ENCODE measurements around the gene KIAA0319L. TPM values are rescaled to one million over a fixed set of nuclear protein-coding genes. Genes with fewer than 3 reads are reported as not detected.

The KIAA0319L gene
- total RNA-seq, 4 donors from 2014 or later: 33.4 to 60.9 (median 44.9) TPM

GRCh38 chr1:35556484-35557117 is 602 bp downstream of the KIAA0319L start:
- no peak for DNase-seq (ENCODE audit: low spot score in 2 of 2)
- intact Hi-C loops (cut with DNase I; ENCODE audit: low total_unique reads): no loop called here
- 2 to 4% methylated on average over 12 to 13 of the region's 17 CpGs for WGBS, 2 donors
- no peak for TF ChIP-seq CTCF (IDR thresholded peaks at IDR 0.05)
- no peak for TF ChIP-seq POLR2A (IDR thresholded peaks at IDR 0.05)
- H3K4me3 ChIP-seq (ENCODE audit: low read depth, poor library complexity, severe bottlenecking): peak overlapping the region; percentile 83

GRCh38 chr1:35555601-35556477 is 1.4 kb downstream of the KIAA0319L start:
- H3K4me3 ChIP-seq (ENCODE audit: low read depth, poor library complexity, severe bottlenecking): no peak overlapping the region
- intact Hi-C loops (cut with DNase I; ENCODE audit: low total_unique reads): no loop called here
- DNase-seq (ENCODE audit: low spot score in 2 of 2): no peak
- TF ChIP-seq CTCF (IDR thresholded peaks at IDR 0.05) (no peak), POLR2A (IDR thresholded peaks at IDR 0.05) (no peak)
- 35 to 46% methylated on average over 10 of the region's 10 CpGs for WGBS, 2 donors

GRCh38 chr1:35555212-35555584 is 2.0 kb downstream of the KIAA0319L start:
- no peak for TF ChIP-seq CTCF (IDR thresholded peaks at IDR 0.05)
- TF ChIP-seq POLR2A (IDR thresholded peaks at IDR 0.05): no peak
- WGBS, 2 donors: 41 to 47% methylated on average over 4 of the region's 4 CpGs
- intact Hi-C loops (cut with DNase I; ENCODE audit: low total_unique reads): no loop called here
- no peak overlapping the region for H3K4me3 ChIP-seq (ENCODE audit: low read depth, poor library complexity, severe bottlenecking)
- DNase-seq (ENCODE audit: low spot score in 2 of 2): no peak

- no peak overlapping the region for H3K4me3 ChIP-seq (ENCODE audit: low read depth, poor library complexity, severe bottlenecking)
- 32 to 42% methylated on average over 7 of the region's 7 CpGs for WGBS, 2 donors
- no peak for TF ChIP-seq CTCF (IDR thresholded peaks at IDR 0.05)
- TF ChIP-seq POLR2A (IDR thresholded peaks at IDR 0.05): no peak
- DNase-seq (ENCODE audit: low spot score in 2 of 2): no peak
- intact Hi-C loops (cut with DNase I; ENCODE audit: low total_unique reads): loop anchor here (5.0 kb wide), 1 partner anchor 838 kb away; no protein-coding TSS in a partner anchor
These were observed 2.7 kb downstream of the KIAA0319L start for GRCh38 chr1:35554266-35555211.

GRCh38 chr1:35553851-35554250 is 3.4 kb downstream of the KIAA0319L start:
- WGBS, 2 donors: 50 to 60% methylated on average over 2 of the region's 2 CpGs
- intact Hi-C loops (cut with DNase I; ENCODE audit: low total_unique reads): loop anchor here (5.0 kb wide), 1 partner anchor 838 kb away; no protein-coding TSS in a partner anchor
- DNase-seq (ENCODE audit: low spot score in 2 of 2): no peak
- H3K4me3 ChIP-seq (ENCODE audit: low read depth, poor library complexity, severe bottlenecking): no peak overlapping the region
- no peak for TF ChIP-seq CTCF (IDR thresholded peaks at IDR 0.05)
- no peak for TF ChIP-seq POLR2A (IDR thresholded peaks at IDR 0.05)
